Duodenal mucosa (tissue), 2 donors: ENCODE measurements around the gene LSM11.

Source experiments
- H3K27ac ChIP-seq: one replicate; pipeline ENCODE4 v1.7.0; 2013; ENCODE audit warnings: low read depth, low read length
- H3K27me3 ChIP-seq, 2 donors: one replicate each; pipeline ENCODE4 v1.7.0; 2013; ENCODE audit warnings: low read length in 2 of 2, control low read depth in 1 of 2; ENCODE audit not compliant: insufficient read depth in 2 of 2, control insufficient read depth in 1 of 2
- H3K36me3 ChIP-seq, 2 donors: one replicate each; pipeline ENCODE4 v1.7.0; 2013; ENCODE audit warnings: low read length in 2 of 2, control low read depth in 1 of 2; ENCODE audit not compliant: insufficient read depth in 2 of 2, control insufficient read depth in 1 of 2
- H3K4me1 ChIP-seq, 2 donors: one replicate each; pipeline ENCODE4 v1.7.0; 2013; ENCODE audit warnings: low read length in 2 of 2, control low read depth in 1 of 2; ENCODE audit not compliant: insufficient read depth in 2 of 2, control insufficient read depth in 1 of 2
- H3K4me3 ChIP-seq, 2 donors: one replicate each; pipeline ENCODE4 v1.7.0; 2013; ENCODE audit warnings: low read length in 2 of 2, low read depth in 1 of 2
- H3K9ac ChIP-seq, 2 donors: one replicate each; pipeline ENCODE4 v1.7.0; 2013; ENCODE audit warnings: low read length in 2 of 2, low read depth in 1 of 2
- H3K9me3 ChIP-seq, 2 donors: one replicate each; pipeline ENCODE4 v1.7.0; 2013; ENCODE audit warnings: low read length in 2 of 2, control low read depth in 1 of 2; ENCODE audit not compliant: control insufficient read depth in 1 of 2

LSM11 gene

DNA sequence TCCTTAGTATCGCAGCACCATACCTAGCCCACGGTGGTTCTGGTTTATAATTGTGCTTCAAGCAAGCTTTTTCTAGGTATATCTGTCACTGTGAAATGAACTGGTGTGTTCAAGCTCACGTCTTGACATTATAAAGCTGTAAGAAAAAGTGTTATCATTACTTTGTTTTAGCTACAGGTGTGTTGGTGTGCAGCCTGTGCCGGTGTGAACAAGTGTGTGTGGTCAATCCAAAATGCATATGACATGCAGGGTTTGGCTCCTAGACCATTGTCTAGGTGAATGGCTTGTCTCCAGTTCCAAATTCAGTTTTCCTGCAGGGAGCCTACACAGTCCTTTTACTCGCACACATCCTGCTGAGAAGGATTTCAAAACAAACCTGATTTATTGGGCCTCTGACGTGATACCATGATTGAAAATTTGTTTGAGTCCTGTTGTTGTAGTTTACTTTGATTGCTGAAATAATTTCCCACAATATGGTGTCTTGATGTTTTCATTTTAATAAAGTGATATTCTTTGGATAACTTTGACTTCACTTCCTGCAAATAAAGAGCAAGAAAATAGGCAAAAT, 3.7 kb downstream of the LSM11 start:
- H3K9me3 ChIP-seq, result no peaks in the 10 kb centered on the region
- H3K4me1 ChIP-seq, result peaks cover 8 to 13% of the 10 kb centered on the region in 2 donors
- H3K36me3 ChIP-seq, result no peaks in the 10 kb centered on the region
- no peaks in the 10 kb centered on the region for H3K27me3 ChIP-seq
- no peak overlapping the region for H3K9ac ChIP-seq
- H3K27ac ChIP-seq, result no peak overlapping the region
- no peak overlapping the region for H3K4me3 ChIP-seq

DNA sequence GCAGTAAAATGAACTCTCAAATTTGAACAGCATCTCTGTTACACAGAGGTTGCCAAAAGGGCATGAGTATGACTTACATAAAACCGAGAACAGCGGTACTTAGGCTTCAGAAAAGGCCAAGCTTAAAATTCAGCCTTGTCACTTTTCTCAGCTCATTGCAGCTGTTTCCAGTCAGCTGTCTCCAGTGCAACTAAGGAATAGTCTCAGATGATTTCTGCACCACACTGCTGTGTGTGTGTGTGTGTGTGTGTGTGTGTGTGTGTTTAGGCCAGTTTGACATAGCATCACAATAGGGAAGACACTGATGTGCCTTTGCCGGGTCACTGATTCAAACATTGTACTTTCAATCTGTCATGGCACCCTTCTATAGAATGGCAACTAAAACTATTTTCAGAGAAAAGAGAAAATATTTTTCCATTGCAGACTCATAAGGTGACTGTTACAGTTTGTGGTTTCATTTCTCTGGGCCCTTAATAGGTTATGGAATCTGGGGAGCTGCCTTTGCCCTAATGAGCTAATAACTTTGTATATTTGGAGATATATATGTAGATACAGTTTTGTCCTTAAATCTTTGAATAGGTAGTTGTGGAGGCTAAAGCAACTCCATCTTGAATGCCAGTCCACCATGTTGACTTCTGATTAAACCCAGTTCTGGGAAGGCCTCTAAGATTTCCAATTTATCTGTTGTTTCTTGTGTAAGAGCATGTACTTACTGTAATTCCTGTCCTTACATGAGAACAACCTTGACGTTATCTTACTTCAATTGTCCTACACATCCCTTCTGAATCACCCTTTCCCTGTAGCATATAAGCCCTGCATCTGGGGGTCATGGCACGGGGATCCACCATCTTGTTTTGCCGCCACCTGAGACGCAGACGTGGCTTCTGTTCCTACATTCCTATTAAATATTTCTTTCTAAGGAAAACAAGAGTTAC, 4.5 kb downstream of the LSM11 start:
- no peak overlapping the region for H3K4me3 ChIP-seq
- H3K9me3 ChIP-seq, result no peaks in the 10 kb centered on the region
- H3K27me3 ChIP-seq, result no peaks in the 10 kb centered on the region
- H3K4me1 ChIP-seq, result peaks cover 8 to 11% of the 10 kb centered on the region in 2 donors
- no peak overlapping the region for H3K27ac ChIP-seq
- H3K9ac ChIP-seq, result no peak overlapping the region
- peaks cover 0 to 4% of the 10 kb centered on the region in 2 donors for H3K36me3 ChIP-seq

DNA sequence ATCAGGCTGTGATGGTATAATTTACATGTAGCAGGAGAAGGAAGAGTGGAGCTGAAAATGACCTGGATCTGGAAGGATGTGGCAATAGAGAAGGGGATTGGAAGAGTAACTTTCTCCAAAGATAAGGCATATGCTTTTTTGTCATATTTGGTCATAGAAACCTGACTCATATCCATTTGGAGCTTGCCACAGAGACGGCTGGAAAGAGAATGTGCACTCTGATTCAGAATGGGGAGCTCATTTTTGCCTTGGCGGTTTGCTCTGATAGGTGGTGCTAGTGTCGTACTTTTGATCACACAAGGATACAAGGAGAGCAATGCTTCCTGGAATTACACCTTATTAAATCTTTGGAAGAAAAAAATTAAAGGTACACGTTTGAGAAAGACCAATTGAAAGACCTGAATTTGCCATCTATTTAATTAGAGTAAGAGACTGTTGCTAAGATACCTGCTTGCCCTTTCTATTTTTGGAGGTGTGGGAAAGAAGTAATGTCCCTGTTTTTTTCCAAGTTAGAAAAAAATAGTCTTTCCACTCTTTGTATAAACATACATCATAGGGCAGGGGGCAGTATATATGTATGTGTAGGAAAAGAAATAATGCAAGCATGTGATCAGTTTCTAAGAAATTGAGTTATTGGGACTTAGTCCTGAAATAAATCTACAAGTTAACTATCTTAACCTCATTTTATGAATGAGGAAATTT, 5.4 kb downstream of the LSM11 start:
- no peak overlapping the region for H3K9ac ChIP-seq
- H3K27me3 ChIP-seq, result no peaks in the 10 kb centered on the region
- H3K4me1 ChIP-seq, result peaks cover 8% of the 10 kb centered on the region in 2 donors
- H3K4me3 ChIP-seq, result no peak overlapping the region
- H3K9me3 ChIP-seq, result no peaks in the 10 kb centered on the region
- H3K36me3 ChIP-seq, result peaks cover 0 to 10% of the 10 kb centered on the region in 2 donors
- H3K27ac ChIP-seq, result no peak overlapping the region

DNA sequence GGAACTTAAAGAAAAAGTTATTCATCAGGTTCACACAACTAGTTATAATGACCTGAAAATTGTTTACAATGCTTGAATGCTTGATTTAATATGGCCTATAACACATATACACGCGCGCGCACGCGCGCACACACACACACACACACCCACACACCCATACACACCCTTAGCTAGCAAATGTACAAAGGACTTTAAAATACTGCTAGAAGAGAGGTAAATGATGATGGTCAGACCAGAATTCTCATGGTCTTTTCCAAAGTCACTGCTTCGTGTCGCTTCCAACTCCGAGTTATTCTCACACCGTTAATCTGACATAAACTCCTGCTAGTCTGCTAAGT, 5.9 kb downstream of the LSM11 start:
- Histone ChIP-seq H3K27me3 (no peaks in the 10 kb centered on the region), H3K4me1 (peaks cover 5 to 6% of the 10 kb centered on the region in 2 donors), H3K9ac (no peak overlapping the region), H3K36me3 (peaks cover 0 to 12% of the 10 kb centered on the region in 2 donors), H3K9me3 (no peaks in the 10 kb centered on the region), H3K27ac (no peak overlapping the region), H3K4me3 (no peak overlapping the region)

DNA sequence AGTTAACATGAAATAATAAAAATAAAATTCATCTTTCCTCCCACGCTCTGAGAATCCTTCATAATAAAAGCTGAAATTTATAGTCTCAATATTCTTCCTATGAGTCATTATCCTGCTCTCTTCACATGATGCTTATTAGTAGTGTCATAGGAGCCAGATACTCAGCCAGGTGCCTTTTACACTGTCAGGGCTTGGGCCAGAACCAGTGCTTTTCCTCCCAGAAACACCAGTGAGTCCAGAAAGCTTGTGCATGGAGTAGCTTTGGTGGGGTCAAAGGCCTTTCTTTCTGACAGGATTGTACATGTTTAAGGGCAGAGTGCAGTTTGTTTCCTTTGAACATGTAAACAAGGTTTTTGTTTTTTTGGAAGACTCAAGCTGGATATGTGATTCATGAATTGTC, 6.8 kb downstream of the LSM11 start:
- no peaks in the 10 kb centered on the region for H3K9me3 ChIP-seq
- no peaks in the 10 kb centered on the region for H3K4me1 ChIP-seq
- no peaks in the 10 kb centered on the region for H3K27me3 ChIP-seq
- no peak overlapping the region for H3K9ac ChIP-seq
- peaks cover 7 to 19% of the 10 kb centered on the region in 2 donors for H3K36me3 ChIP-seq
- no peak overlapping the region for H3K27ac ChIP-seq
- no peak overlapping the region for H3K4me3 ChIP-seq

DNA sequence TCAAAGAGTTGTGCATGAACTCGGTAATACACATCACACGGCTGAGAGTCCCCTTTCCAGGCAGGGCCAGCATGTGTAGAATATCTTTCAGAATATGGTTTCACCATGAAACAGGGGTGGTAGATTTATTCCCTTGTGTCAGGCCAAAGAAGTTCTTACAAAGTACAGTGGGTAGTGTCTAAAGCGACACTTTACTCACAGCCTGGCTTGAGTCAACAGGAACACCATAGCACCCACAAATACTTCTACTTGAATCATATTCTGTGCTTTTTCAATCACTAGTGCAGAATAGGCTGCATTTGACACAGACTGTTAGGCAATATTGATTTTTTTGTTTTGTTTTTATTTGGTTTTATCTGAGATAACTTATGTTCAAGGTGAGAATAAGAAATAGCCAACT, 12.6 kb downstream of the LSM11 start:
- no peaks in the 10 kb centered on the region for H3K4me1 ChIP-seq
- H3K36me3 ChIP-seq, result peaks cover 12 to 31% of the 10 kb centered on the region in 2 donors
- H3K27me3 ChIP-seq, result no peaks in the 10 kb centered on the region
- H3K9ac ChIP-seq, result no peak overlapping the region
- no peak overlapping the region for H3K27ac ChIP-seq
- H3K4me3 ChIP-seq, result no peak overlapping the region
- H3K9me3 ChIP-seq, result no peaks in the 10 kb centered on the region

DNA sequence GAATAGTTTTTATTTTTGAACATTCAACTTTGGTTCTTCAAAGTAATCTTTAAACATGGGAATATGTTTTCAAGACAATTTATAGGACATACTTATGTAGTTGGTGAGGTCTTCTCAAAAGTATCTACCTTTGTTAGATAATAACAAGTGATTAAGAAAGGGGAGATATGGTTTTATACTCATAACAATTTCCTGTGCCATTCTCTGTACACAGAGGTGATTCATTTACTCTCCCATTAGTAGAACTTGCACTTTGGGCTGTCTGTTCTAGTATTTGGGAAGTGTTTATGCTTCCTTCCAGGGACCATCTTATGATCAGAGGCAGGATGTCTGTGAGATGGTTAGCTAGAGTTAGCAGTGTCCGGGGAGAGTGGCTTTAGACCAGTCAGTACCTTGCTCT, 15.2 kb downstream of the LSM11 start:
- H3K4me3 ChIP-seq, result no peak overlapping the region
- no peak overlapping the region for H3K27ac ChIP-seq
- H3K36me3 ChIP-seq, result peaks cover 12 to 22% of the 10 kb centered on the region in 2 donors
- H3K9ac ChIP-seq, result no peak overlapping the region
- H3K9me3 ChIP-seq, result no peaks in the 10 kb centered on the region
- H3K27me3 ChIP-seq, result no peaks in the 10 kb centered on the region
- no peaks in the 10 kb centered on the region for H3K4me1 ChIP-seq

DNA sequence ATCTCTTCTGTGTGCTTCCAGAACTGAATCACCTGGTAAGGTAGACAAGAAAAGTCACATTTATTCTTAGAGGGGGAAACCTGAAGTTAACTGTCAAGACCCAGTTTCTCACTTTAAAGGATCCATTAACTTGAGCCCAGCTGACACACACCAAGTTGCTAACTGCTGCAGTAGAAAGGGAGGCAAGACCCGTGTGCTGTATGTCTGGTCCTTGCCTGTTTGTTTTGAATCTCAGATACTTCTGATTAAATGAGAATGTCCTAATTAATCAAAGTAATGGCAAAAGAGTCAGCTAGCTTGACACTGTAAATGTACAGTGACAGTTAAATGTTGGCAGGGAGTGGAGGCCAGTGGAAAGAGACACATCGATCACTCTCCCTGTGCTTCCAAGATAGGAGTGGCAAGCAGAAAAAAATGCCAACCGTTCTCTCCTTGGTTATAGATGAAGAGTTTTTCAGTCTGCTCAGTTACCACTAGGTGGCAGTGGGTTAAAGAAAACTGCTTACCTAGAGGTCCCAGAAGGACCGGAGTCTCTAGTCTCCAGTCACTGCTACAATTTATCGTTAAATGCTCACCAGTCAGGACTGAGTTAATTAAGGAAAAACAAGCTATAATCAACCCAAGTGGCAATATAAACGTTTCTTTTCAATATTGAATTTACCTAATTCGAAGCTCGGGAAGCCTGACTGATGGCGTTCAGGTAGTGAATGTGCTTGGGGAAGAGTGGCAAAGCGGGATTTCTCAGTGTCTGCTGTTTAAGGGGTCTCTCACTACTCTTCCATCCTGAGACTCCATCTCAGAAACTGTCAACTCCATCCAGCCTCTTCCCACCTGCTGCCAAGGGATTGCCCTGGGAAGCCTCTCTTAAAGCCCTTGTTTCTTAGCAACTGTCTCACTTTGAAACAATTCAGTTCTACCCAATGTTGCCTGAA, 18.4 kb downstream of the LSM11 start:
- Histone ChIP-seq H3K36me3 (no peaks in the 10 kb centered on the region), H3K4me3 (no peak overlapping the region), H3K27me3 (no peaks in the 10 kb centered on the region), H3K4me1 (no peaks in the 10 kb centered on the region), H3K9me3 (no peaks in the 10 kb centered on the region), H3K9ac (no peak overlapping the region), H3K27ac (no peak overlapping the region)

DNA sequence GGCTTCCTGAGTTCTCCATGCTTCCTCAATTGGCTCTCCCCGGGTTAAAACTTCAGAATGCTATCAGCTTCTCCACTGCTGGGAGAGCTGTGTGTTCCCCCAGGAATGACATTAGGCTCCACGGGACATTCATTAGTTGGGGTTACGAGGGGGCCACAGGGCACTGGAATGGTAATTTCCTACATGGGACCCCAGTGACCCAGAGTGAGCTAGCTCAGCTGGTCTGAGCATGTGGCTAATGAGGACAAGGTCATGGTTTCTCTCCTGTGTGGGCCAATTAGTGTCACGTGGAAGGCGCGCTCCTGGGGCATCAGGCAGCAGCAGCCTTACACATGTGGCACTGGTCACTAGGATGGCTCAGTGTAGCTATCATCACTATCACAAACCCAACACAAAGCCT, 21.0 kb downstream of the LSM11 start:
- Histone ChIP-seq H3K4me3 (no peak overlapping the region), H3K9me3 (no peaks in the 10 kb centered on the region), H3K27ac (no peak overlapping the region), H3K27me3 (no peaks in the 10 kb centered on the region), H3K9ac (no peak overlapping the region), H3K4me1 (no peaks in the 10 kb centered on the region), H3K36me3 (no peaks in the 10 kb centered on the region)
